SK-N-SH treated with all-trans-retinoic acid at 6 μM for 48 hours (cell line): ENCODE measurements around the gene SMARCAL1.
"Not testable (repeated sequence)": the region's sequence is repeated elsewhere in the genome, so short reads cannot be mapped to it uniquely, and the experiment has no call there.

Experiments
- CSRNP3 ChIP-seq: fragments of 250-450 bp; sonication (Bioruptor Pico); IDR thresholded peaks from 2 replicates; pipeline ENCODE4 v1.5.1; 2021; ENCODE audit warnings: mild to moderate bottlenecking, moderate library complexity
- OSR1 ChIP-seq: fragments of 250-450 bp; sonication (Bioruptor Pico); IDR thresholded peaks from 2 replicates; pipeline ENCODE4 v1.8.0; 2022; ENCODE audit warnings: moderate library complexity, mild to moderate bottlenecking, inconsistent platforms
- PATZ1 ChIP-seq: fragments of 250-450 bp; sonication (Bioruptor Pico); IDR thresholded peaks from 2 replicates; pipeline ENCODE4 v1.8.0; 2020; ENCODE audit warnings: mild to moderate bottlenecking, moderate library complexity, borderline replicate concordance
- PPARA ChIP-seq: fragments of 250-450 bp; sonication (Bioruptor Pico); IDR thresholded peaks from 2 replicates; pipeline ENCODE4 v1.5.0; 2020; ENCODE audit warnings: mild to moderate bottlenecking, borderline replicate concordance
- RARB ChIP-seq: fragments of 250-450 bp; sonication (Bioruptor Pico); IDR thresholded peaks from 2 replicates; pipeline ENCODE4 v1.8.0; 2021; ENCODE audit warnings: mild to moderate bottlenecking, moderate library complexity
- SNAI2 ChIP-seq: fragments of 250-450 bp; sonication (Bioruptor Pico); IDR thresholded peaks from 2 replicates; pipeline ENCODE4 v1.5.0; 2020; ENCODE audit warnings: mild to moderate bottlenecking, moderate library complexity
- ZC3H10 ChIP-seq: fragments of 250-450 bp; sonication (Bioruptor Pico); IDR thresholded peaks from 2 replicates; pipeline ENCODE4 v1.5.1; 2021; ENCODE audit warnings: mild to moderate bottlenecking, moderate library complexity
- ZFP30 ChIP-seq: fragments of 450-650 bp; formaldehyde crosslinking; IDR thresholded peaks from 2 replicates; pipeline ENCODE4 v1.5.0; 2022; ENCODE audit warnings: mild to moderate bottlenecking, moderate library complexity
- ZNF565 ChIP-seq: fragments of 450-650 bp; formaldehyde crosslinking; conservative IDR thresholded peaks from 2 replicates; pipeline ENCODE4 v1.5.0; 2020; ENCODE audit warnings: low read depth, mild to moderate bottlenecking, moderate library complexity
- TF ChIP-seq, protein P1 (sequence below): fragments of 250-450 bp; sonication (Bioruptor Pico); IDR thresholded peaks from 2 replicates; pipeline ENCODE4 v1.8.0; 2021; ENCODE audit warnings: low read depth, mild to moderate bottlenecking, moderate library complexity, borderline replicate concordance
- TF ChIP-seq, protein P2 (sequence below): fragments of 250-450 bp; sonication (Bioruptor Pico); IDR thresholded peaks from 2 replicates; pipeline ENCODE4 v1.5.0; 2020; ENCODE audit warnings: mild to moderate bottlenecking, moderate library complexity

- not testable (repeated sequence) for TF ChIP-seq RARB; ZC3H10; SNAI2; PATZ1; ZNF565 (CRISPR knock-in tag); ZFP30; CSRNP3 (CRISPR knock-in tag); OSR1 (CRISPR knock-in tag); PPARA (CRISPR knock-in tag)
- TF ChIP-seq, protein P1, sequence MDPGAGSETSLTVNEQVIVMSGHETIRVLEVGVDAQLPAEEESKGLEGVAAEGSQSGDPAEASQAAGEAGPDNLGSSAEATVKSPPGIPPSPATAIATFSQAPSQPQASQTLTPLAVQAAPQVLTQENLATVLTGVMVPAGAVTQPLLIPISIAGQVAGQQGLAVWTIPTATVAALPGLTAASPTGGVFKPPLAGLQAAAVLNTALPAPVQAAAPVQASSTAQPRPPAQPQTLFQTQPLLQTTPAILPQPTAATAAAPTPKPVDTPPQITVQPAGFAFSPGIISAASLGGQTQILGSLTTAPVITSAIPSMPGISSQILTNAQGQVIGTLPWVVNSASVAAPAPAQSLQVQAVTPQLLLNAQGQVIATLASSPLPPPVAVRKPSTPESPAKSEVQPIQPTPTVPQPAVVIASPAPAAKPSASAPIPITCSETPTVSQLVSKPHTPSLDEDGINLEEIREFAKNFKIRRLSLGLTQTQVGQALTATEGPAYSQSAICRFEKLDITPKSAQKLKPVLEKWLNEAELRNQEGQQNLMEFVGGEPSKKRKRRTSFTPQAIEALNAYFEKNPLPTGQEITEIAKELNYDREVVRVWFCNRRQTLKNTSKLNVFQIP (CRISPR knock-in tag), result not testable (repeated sequence)
- TF ChIP-seq, protein P2, sequence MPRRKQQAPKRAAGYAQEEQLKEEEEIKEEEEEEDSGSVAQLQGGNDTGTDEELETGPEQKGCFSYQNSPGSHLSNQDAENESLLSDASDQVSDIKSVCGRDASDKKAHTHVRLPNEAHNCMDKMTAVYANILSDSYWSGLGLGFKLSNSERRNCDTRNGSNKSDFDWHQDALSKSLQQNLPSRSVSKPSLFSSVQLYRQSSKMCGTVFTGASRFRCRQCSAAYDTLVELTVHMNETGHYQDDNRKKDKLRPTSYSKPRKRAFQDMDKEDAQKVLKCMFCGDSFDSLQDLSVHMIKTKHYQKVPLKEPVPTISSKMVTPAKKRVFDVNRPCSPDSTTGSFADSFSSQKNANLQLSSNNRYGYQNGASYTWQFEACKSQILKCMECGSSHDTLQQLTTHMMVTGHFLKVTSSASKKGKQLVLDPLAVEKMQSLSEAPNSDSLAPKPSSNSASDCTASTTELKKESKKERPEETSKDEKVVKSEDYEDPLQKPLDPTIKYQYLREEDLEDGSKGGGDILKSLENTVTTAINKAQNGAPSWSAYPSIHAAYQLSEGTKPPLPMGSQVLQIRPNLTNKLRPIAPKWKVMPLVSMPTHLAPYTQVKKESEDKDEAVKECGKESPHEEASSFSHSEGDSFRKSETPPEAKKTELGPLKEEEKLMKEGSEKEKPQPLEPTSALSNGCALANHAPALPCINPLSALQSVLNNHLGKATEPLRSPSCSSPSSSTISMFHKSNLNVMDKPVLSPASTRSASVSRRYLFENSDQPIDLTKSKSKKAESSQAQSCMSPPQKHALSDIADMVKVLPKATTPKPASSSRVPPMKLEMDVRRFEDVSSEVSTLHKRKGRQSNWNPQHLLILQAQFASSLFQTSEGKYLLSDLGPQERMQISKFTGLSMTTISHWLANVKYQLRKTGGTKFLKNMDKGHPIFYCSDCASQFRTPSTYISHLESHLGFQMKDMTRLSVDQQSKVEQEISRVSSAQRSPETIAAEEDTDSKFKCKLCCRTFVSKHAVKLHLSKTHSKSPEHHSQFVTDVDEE, result not testable (repeated sequence)
Measured at GRCh38 chr2:216384409-216384808, 27.9 kb upstream of the SMARCAL1 start.
